Esophagus squamous epithelium (tissue), 4 donors: ENCODE measurements around the gene CXXC5.

Experiments
- CTCF ChIP-seq, 6 experiments: fragments of 450-650 bp in 4 of 6; fragments of 200-600 bp in 2 of 6; sonication (generic) in 2 of 6; IDR thresholded peaks; one replicate each; pipeline ENCODE4 v1.5.1; 2016 to 2019; ENCODE audit warnings: antibody characterized with exemption in 6 of 6, mild to moderate bottlenecking in 4 of 6, moderate library complexity in 4 of 6
- POLR2A ChIP-seq, 4 donors: fragments of 450-650 bp; IDR thresholded peaks; one replicate each; pipeline ENCODE4 v1.6.1; 2017; ENCODE audit warnings: antibody characterized with exemption in 4 of 4, mild to moderate bottlenecking in 4 of 4, moderate library complexity in 3 of 4

- TF ChIP-seq CTCF (IDR thresholded peaks at IDR 0.05), result no peak
- no peak for TF ChIP-seq POLR2A (IDR thresholded peaks at IDR 0.05)
These were observed 13.6 kb upstream of the CXXC5 start for GRCh38 chr5:139634541-139634940.
